Sigmoid colon (tissue), 7 donors: ENCODE measurements around the gene CCDC137. TPM values are rescaled to one million over a fixed set of nuclear protein-coding genes. Genes with fewer than 3 reads are reported as not detected.
"Not testable (repeated sequence)": the region's sequence is repeated elsewhere in the genome, so short reads cannot be mapped to it uniquely, and the experiment has no call there.

Experiments
- DNase-seq: peaks from one replicate; pipeline ENCODE4 v3.0.0-alpha.2; 2019
- H3K27ac ChIP-seq, 4 donors: fragments of 200-600 bp; sonication (generic); one replicate each; pipeline ENCODE4 v1.5.1; 2016 to 2019; ENCODE audit warnings: mild to moderate bottlenecking in 1 of 4
- H3K27me3 ChIP-seq, 3 donors: fragments of 200-600 bp; sonication (generic); one replicate each; pipeline ENCODE4 v1.5.1; 2019; ENCODE audit warnings: mild to moderate bottlenecking in 1 of 3
- H3K36me3 ChIP-seq, 4 donors: fragments of 200-600 bp; sonication (generic); one replicate each; pipeline ENCODE4 v1.5.1; 2016 to 2019
- H3K4me1 ChIP-seq, 4 donors: fragments of 200-600 bp; sonication (generic); one replicate each; pipeline ENCODE4 v1.5.1; 2017 to 2019
- H3K4me3 ChIP-seq, 4 donors: fragments of 200-600 bp; sonication (generic); one replicate each; pipeline ENCODE4 v1.5.1; 2017 to 2019; ENCODE audit warnings: mild to moderate bottlenecking in 2 of 4, moderate library complexity in 1 of 4
- H3K9me3 ChIP-seq, 4 donors: fragments of 200-600 bp in 3 of 4; sonication (generic) in 3 of 4; one replicate each; pipeline versions ENCODE4 v1.5.1 to v1.6.1; 2013 to 2019
- CTCF ChIP-seq, 4 experiments: fragments of 450-650 bp in 3 of 4; fragments of 200-600 bp in 1 of 4; IDR thresholded peaks; one replicate each; pipeline ENCODE4 v1.5.1; 2016 to 2019; ENCODE audit warnings: antibody characterized with exemption in 4 of 4, mild to moderate bottlenecking in 3 of 4, moderate library complexity in 2 of 4
- EP300 ChIP-seq, 4 donors: sonication (generic); formaldehyde crosslinking; IDR thresholded peaks; one replicate each; pipeline ENCODE4 v1.6.1; 2017; ENCODE audit warnings: antibody characterized with exemption in 4 of 4
- POLR2A ChIP-seq, 2 donors: fragments of 450-650 bp; IDR thresholded peaks; one replicate each; pipeline ENCODE4 v1.6.1; 2016; ENCODE audit warnings: antibody characterized with exemption in 2 of 2, mild to moderate bottlenecking in 2 of 2, moderate library complexity in 2 of 2
- POLR2AphosphoS5 ChIP-seq, 4 donors: sonication (generic); formaldehyde crosslinking; IDR thresholded peaks; one replicate each; pipeline ENCODE4 v1.6.1; 2017; ENCODE audit warnings: antibody characterized with exemption in 4 of 4
- WGBS, 2 donors: extraction: QIAGEN DNeasy Blood & Tissue Kit; methylation state at CpG; one replicate each; pipeline ENCODE4 v1.1.7; 2013; 5-methylcytosine and 5-hydroxymethylcytosine counted together
- intact Hi-C: fragments of 100-400 bp; cut with DNase I; formaldehyde crosslinking; loops from one replicate; pipeline ENCODE4 v1.15.1; 2023
- polyA plus RNA-seq, 3 donors: library from polyadenylated mRNA; stranded (reverse); fragments of 200-250 nt; gene quantifications; one replicate each; pipeline ENCODE4 v1.2.3, GENCODE V29; 2013
- total RNA-seq, 4 donors: library from RNA; depleted of rRNA; stranded (reverse); fragments of >200 nt; gene quantifications; one replicate each; pipeline ENCODE4 v1.1.0, GENCODE V29; 2016
- donor health status: healthy with polysubstance abuse.
- donor health status: Bipolar disorder and iron deficiency.
- donor health status: healthy.

Gene CCDC137
- total and polyA plus RNA-seq, 7 donors: 5.5 to 31.1 (median 9.5) TPM

GRCh38 chr17:81672954-81673353 lies 6.4 kb downstream of the CCDC137 start:
- intact Hi-C loops: no loop called here
- Histone ChIP-seq H3K27me3 (no peaks in the 10 kb centered on the region), H3K9me3 (no peaks in the 10 kb centered on the region), H3K4me3 (no peak overlapping the region), H3K4me1 (peaks cover 0 to 5% (median 4%) of the 10 kb centered on the region in 4 donors), H3K27ac (no peak overlapping the region), H3K36me3 (peaks cover 9 to 56% (median 29%) of the 10 kb centered on the region in 4 donors)
- no peak for TF ChIP-seq POLR2AphosphoS5 (IDR thresholded peaks at IDR 0.05)
- TF ChIP-seq POLR2A (IDR thresholded peaks at IDR 0.05): no peak
- no peak for TF ChIP-seq EP300 (IDR thresholded peaks at IDR 0.05)
- TF ChIP-seq CTCF (IDR thresholded peaks at IDR 0.05): no peak
- DNase-seq: no peak
- 92 to 96% methylated on average over 16 of the region's 16 CpGs for WGBS, 2 donors

DNA sequence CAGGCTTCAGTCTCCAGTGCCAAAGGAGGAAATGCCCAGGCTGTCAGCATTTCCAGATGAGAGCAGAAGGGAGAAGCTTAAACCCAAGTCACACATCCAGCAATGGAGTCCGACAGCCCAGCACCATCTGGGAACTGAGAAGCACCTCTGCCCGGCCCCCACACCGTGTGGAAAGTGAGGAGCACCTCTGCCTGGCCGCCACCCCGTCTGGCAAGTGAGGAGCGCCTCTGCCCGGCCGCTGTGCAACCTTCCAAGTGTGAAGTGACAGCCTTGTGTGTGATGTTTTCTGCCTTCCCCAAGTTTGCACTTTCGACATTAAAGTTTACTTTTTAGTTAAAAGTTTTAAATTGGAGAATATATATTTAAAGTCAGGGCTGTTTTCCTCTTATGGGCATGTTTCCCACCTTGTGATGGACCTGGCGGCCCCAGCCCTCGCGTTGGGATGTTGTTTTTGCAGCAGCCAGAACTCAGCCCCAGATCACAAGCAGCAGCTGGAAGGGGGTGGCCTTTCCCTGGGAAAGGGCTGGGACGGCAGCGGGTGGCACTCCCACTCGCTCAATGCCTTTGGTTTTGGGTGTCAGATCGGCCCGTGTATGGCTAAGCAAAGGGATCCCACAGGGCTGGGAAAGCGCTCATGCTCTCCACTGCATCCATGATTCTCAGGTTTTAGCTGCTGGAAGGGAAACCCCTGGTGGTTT lies 7.2 kb downstream of the CCDC137 start:
- no peak overlapping the region for H3K27ac ChIP-seq
- intact Hi-C loops: no loop called here
- peaks cover 9 to 56% (median 29%) of the 10 kb centered on the region in 4 donors for H3K36me3 ChIP-seq
- 86 to 91% methylated on average over 18 of the region's 18 CpGs for WGBS, 2 donors
- H3K9me3 ChIP-seq: no peaks in the 10 kb centered on the region
- no peak for DNase-seq
- no peaks in the 10 kb centered on the region for H3K27me3 ChIP-seq
- no peaks in the 10 kb centered on the region for H3K4me1 ChIP-seq
- TF ChIP-seq EP300 (IDR thresholded peaks at IDR 0.05): no peak
- no peak for TF ChIP-seq CTCF (IDR thresholded peaks at IDR 0.05)
- TF ChIP-seq POLR2A (IDR thresholded peaks at IDR 0.05): no peak
- TF ChIP-seq POLR2AphosphoS5 (IDR thresholded peaks at IDR 0.05): no peak
- no peak overlapping the region for H3K4me3 ChIP-seq

DNA sequence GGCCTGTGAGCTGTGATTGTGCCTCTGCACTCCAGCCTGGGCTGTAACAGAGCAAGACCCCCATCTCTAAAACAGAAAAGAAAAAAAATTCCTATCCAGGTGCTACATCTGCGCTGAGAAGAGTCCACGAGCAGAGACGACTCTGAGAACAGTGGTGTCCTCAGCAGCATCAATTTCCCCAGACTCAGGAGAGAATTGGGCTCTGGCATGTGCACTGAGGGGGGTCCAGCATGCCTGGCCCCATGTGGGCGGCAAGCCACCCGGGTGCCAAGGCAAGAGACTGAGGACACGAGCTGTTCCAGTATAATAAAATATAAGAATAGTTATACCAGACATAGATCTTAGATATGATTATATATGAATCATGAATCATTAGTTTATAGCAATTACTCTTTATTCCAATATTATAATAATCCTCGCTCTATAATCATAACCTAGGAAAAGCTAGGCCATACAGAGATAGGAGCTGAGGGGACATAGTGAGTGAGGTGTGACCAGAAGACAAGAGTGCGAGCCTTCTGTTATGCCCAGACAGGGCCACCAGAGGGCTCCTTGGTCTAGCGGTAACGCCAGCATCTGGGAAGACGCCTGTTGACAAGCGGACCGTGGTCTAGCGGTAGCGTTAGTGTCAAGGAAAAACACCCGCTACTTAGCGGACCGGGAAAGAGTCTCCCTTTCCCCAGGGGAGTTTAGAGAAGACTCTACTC lies 9.1 kb downstream of the CCDC137 start:
- TF ChIP-seq CTCF (IDR thresholded peaks at IDR 0.05): peak in 3 of 4 experiments; percentile 53 to 72 (median 58)
- H3K27ac ChIP-seq, H3K4me3 ChIP-seq, intact Hi-C loops, H3K4me1 ChIP-seq, H3K27me3 ChIP-seq, H3K9me3 ChIP-seq, DNase-seq: not testable (repeated sequence)
- H3K36me3 ChIP-seq: peaks cover 9 to 46% (median 22%) of the 10 kb centered on the region in 4 donors
- WGBS, 2 donors: 41 to 50% methylated on average over 18 of the region's 18 CpGs

DNA sequence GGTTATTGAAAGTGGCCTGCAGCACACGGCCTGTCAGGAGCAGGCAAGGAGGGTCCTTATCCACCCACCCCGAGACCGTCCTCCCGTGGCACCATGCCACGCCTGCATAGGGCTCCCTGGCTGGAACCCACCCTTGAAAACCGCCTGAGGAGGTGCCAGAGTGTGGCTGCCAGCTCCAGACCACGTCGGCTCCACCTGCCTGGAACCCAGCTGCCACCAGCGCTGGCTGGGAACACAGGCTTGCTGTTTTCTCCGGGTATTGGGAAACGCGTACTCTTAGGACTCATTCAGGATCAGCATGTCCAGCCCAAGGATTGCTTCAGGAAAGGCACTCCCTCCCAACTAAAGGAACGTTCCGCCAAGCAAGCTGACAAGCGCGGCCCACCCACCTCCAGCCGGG lies 10.4 kb downstream of the CCDC137 start:
- no peak for DNase-seq
- Histone ChIP-seq H3K27me3 (no peaks in the 10 kb centered on the region), H3K36me3 (peaks cover 9 to 39% (median 13%) of the 10 kb centered on the region in 4 donors), H3K4me1 (peaks cover 0 to 3% (median 2%) of the 10 kb centered on the region in 4 donors), H3K27ac (no peak overlapping the region), H3K4me3 (no peak overlapping the region), H3K9me3 (no peaks in the 10 kb centered on the region)
- 93 to 94% methylated on average over 17 of the region's 17 CpGs for WGBS, 2 donors
- no peak for TF ChIP-seq EP300 (IDR thresholded peaks at IDR 0.05)
- TF ChIP-seq POLR2AphosphoS5 (IDR thresholded peaks at IDR 0.05): no peak
- TF ChIP-seq CTCF (IDR thresholded peaks at IDR 0.05): no peak
- TF ChIP-seq POLR2A (IDR thresholded peaks at IDR 0.05): no peak
- intact Hi-C loops: no loop called here
